Stimulated activated effector memory CD8-positive, alpha-beta T cell treated with anti-CD3 and anti-CD28 coated beads, Interleukin-12 subunit alpha, Interleukin-12 subunit beta, amount 100 ng/mL, for 72 hours (primary cell): ENCODE data around the gene RHOF.
"Not testable (repeated sequence)": the region's sequence is repeated elsewhere in the genome, so short reads cannot be mapped to it uniquely, and the experiment has no call there.

Experiments used
- ATAC-seq: fragments of 150-1000 bp; cut with Tn5 transposase; 2 replicates; pipeline ENCODE4 v1.10.0; 2021
- DNase-seq, 2 donors: peaks; one replicate each; pipeline ENCODE4 v3.0.0; 2021 to 2022; ENCODE audit warnings: low spot score in 2 of 2
- H3K27ac Mint-ChIP-seq: one replicate; pipeline ENCODE4 v1.8.0; 2022; ENCODE audit warnings: mild to moderate bottlenecking, mixed read lengths
- H3K36me3 Mint-ChIP-seq: one replicate; pipeline ENCODE4 v1.8.0; 2022; ENCODE audit warnings: mild to moderate bottlenecking, mixed read lengths
- H3K4me1 Mint-ChIP-seq: one replicate; pipeline ENCODE4 v1.8.0; 2022; ENCODE audit warnings: mixed read lengths
- H3K4me3 Mint-ChIP-seq: one replicate; pipeline ENCODE4 v1.8.0; 2022; ENCODE audit warnings: mild to moderate bottlenecking, mixed read lengths
- H3K9me3 Mint-ChIP-seq: one replicate; pipeline ENCODE4 v1.8.0; 2022; ENCODE audit warnings: mixed read lengths

RHOF gene

GRCh38 chr12:121765573-121765972 lies 27.9 kb downstream of the RHOF start:
- no peak overlapping the region for H3K27ac Mint-ChIP-seq
- DNase-seq: no peak
- H3K4me3 Mint-ChIP-seq: no peak overlapping the region
- H3K9me3 Mint-ChIP-seq: no peaks in the 10 kb centered on the region
- no peaks in the 10 kb centered on the region for H3K36me3 Mint-ChIP-seq
- peaks cover 4% of the 10 kb centered on the region for H3K4me1 Mint-ChIP-seq
- no peak for ATAC-seq

- Mint-ChIP-seq H3K4me1 (peaks cover 4% of the 10 kb centered on the region), H3K4me3 (no peak overlapping the region)
Measured at GRCh38 chr12:121764808-121765207, 28.7 kb downstream of the RHOF start.

GRCh38 chr12:121762269-121762668 lies 31.2 kb downstream of the RHOF start:
- Mint-ChIP-seq H3K4me1 (peaks cover 4% of the 10 kb centered on the region), H3K27ac (peak overlapping the region; percentile 86), H3K9me3 (no peaks in the 10 kb centered on the region), H3K4me3 (no peak overlapping the region), H3K36me3 (no peaks in the 10 kb centered on the region)
- ATAC-seq (no peak), DNase-seq (no peak)

More at GRCh38 chr12:121764808-121765207, 28.7 kb downstream of the RHOF start:
- ATAC-seq: no peak
- H3K36me3 Mint-ChIP-seq: no peaks in the 10 kb centered on the region
- no peak overlapping the region for H3K27ac Mint-ChIP-seq
- H3K9me3 Mint-ChIP-seq: no peaks in the 10 kb centered on the region
- DNase-seq: no peak

DNA sequence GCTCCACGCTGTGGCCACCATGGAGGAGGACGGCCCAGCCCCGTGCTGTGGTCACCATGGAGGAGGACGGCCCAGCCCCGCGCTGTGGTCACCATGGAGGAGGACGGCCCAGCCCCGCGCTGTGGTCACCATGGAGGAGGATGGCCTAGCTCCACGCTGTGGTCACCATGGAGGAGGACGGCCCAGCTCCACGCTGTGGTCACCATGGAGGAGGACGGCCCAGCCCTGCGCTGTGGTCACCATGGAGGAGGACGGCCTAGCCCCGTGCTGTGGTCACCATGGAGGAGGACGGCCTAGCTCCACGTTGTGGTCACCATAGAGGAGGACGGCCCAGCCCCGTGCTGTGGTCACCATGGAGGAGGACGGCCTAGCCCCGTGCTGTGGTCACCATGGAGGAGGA lies 35.0 kb downstream of the RHOF start:
- not testable (repeated sequence) for H3K9me3 Mint-ChIP-seq, DNase-seq, H3K36me3 Mint-ChIP-seq, H3K4me3 Mint-ChIP-seq, ATAC-seq, H3K27ac Mint-ChIP-seq
- H3K4me1 Mint-ChIP-seq: peaks cover 10% of the 10 kb centered on the region

DNA sequence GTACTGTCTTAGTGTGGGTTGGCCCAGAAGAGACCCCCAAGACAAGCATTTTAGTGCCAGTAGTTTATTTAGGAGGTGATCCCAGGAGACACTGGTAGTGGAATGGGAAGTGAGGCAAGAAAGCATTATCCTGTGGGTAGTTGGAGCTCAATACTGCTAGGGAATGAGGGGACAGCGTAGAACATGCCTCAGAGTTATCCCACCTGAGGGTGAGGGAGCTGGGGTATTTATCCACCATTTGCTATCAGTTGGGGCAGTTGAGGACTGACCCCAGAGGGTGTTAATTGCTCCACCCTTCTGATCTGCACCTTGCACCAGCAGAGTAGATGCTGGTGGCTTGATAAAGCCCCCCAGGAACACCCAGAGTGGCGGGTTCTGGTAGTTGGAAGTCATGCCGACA lies 37.9 kb downstream of the RHOF start:
- Mint-ChIP-seq H3K4me3 (no peak overlapping the region), H3K36me3 (no peaks in the 10 kb centered on the region), H3K9me3 (no peaks in the 10 kb centered on the region), H3K4me1 (peaks cover 6% of the 10 kb centered on the region), H3K27ac (peak overlapping the region; percentile 15)
- DNase-seq (no peak), ATAC-seq (no peak)

GRCh38 chr12:121754836-121755235 lies 38.7 kb downstream of the RHOF start:
- DNase-seq (no peak), ATAC-seq (no peak)
- peak overlapping the region; percentile 15 for H3K27ac Mint-ChIP-seq
- no peaks in the 10 kb centered on the region for H3K36me3 Mint-ChIP-seq
- no peak overlapping the region for H3K4me3 Mint-ChIP-seq
- H3K4me1 Mint-ChIP-seq: peaks cover 6% of the 10 kb centered on the region
- H3K9me3 Mint-ChIP-seq: no peaks in the 10 kb centered on the region

- Mint-ChIP-seq H3K36me3 (peaks cover 8% of the 10 kb centered on the region), H3K9me3 (no peaks in the 10 kb centered on the region), H3K4me1 (peaks cover 6% of the 10 kb centered on the region), H3K4me3 (no peak overlapping the region), H3K27ac (peak overlapping the region; percentile 32)
- DNase-seq: no peak
- no peak for ATAC-seq
Measured at GRCh38 chr12:121753844-121754264, 39.6 kb downstream of the RHOF start.

DNA sequence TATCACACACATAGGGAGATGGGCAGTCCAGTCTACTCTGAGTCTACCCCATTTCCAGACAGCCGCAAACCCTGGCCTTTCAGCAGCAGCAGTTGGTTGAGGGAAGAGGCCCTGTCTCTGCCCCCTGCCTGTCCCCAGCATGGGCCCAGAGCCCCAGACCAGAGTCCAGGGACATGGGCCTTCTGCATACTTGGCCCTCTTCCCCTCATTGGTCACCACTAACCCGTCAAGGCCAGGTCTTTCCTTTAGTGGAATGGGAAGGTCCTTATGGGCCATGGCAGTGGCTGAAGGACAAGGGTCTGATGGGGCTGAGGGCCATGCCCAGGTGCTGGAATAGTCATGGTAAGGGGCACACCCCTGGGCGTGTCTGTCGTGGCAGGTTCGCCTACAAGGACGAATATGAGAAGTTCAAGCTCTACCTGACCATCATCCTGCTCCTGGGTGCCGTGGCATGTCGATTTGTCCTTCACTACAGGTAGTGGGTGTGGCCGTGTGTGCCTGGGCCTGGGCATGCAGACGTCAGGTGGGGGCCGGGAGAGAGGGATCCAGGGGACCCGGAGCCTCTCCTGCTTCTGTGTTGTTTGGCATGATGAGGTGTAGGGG lies 41.6 kb downstream of the RHOF start:
- ATAC-seq: no peak

DNA sequence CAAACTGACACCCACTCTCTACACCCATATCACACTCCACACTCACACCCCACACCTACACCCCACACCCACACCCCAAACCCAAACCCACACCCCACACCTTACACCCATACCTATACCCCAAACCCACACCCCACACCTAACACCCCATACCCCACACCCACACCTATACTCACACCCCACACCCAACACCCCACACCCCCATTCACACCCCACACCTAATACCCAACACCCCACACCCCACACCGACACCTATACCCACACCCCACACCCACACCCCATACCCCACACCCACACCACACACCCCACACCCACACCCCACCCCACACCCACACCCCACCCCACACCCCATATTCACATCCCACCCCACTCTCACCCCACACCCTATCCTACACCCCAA lies 42.5 kb downstream of the RHOF start:
- Mint-ChIP-seq H3K4me1 (no peaks in the 10 kb centered on the region), H3K4me3 (no peak overlapping the region), H3K36me3 (peaks cover 8% of the 10 kb centered on the region), H3K9me3 (no peaks in the 10 kb centered on the region), H3K27ac (no peak overlapping the region)
- ATAC-seq (no peak), DNase-seq (no peak)

More for the DNA sequence above, 41.6 kb downstream of the RHOF start:
- Mint-ChIP-seq H3K9me3 (no peaks in the 10 kb centered on the region), H3K36me3 (peaks cover 8% of the 10 kb centered on the region), H3K4me1 (peaks cover 5% of the 10 kb centered on the region), H3K4me3 (no peak overlapping the region), H3K27ac (peak overlapping the region; percentile 74)
- DNase-seq: no peak

DNA sequence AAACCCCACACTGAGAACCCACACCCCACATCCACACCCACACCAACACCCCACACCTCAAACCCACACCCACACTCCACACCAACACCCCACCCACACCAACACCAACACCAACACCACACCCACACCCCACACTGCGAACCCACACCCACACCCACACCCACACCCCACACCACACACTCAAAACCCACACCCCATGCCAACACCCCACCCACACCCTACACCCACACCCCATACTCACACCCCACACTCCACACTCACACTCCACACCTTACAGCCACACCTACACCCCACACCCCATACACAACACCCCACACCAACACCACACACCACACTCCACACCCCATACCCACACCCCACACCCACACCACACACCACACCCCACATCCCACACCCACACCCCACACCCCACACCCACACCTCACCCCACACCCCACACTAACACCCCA lies 43.0 kb downstream of the RHOF start:
- DNase-seq (no peak), ATAC-seq (peak; percentile 17)
- H3K4me1 Mint-ChIP-seq: no peaks in the 10 kb centered on the region
- no peak overlapping the region for H3K27ac Mint-ChIP-seq
- H3K36me3 Mint-ChIP-seq: peaks cover 8% of the 10 kb centered on the region
- H3K9me3 Mint-ChIP-seq: no peaks in the 10 kb centered on the region
- no peak overlapping the region for H3K4me3 Mint-ChIP-seq

DNA sequence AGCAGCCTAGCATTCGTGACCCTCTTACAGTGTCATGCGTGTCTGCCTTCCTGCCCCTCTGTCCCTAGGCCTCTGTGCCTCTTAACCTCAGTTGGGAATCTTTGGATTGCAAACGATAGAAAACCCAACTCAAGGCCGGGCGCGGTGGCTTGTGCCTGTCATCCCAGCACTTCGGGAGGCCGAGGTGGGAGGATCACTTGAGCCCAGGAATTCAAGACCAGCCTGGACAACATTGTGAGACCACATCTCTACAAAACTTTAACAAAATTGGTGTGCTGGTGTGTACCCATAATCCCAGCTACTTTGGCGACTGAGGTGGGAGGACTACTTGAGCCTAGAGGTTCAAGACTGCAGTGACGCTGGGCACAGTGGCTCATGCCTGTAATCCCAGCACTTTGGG lies 44.2 kb downstream of the RHOF start:
- ATAC-seq: no peak
- H3K27ac Mint-ChIP-seq: no peak overlapping the region
- H3K4me1 Mint-ChIP-seq: no peaks in the 10 kb centered on the region
- no peaks in the 10 kb centered on the region for H3K9me3 Mint-ChIP-seq
- no peak overlapping the region for H3K4me3 Mint-ChIP-seq
- H3K36me3 Mint-ChIP-seq: peaks cover 8% of the 10 kb centered on the region
- no peak for DNase-seq

GRCh38 chr12:121748571-121749265 lies 44.8 kb downstream of the RHOF start:
- ATAC-seq (peak; percentile 85), DNase-seq (no peak)
- Mint-ChIP-seq H3K4me1 (no peaks in the 10 kb centered on the region), H3K4me3 (no peak overlapping the region), H3K36me3 (peaks cover 8% of the 10 kb centered on the region), H3K27ac (peak overlapping the region; percentile 40), H3K9me3 (no peaks in the 10 kb centered on the region)

- DNase-seq (no peak), ATAC-seq (no peak)
- H3K4me3 Mint-ChIP-seq: no peak overlapping the region
- H3K9me3 Mint-ChIP-seq: no peaks in the 10 kb centered on the region
- H3K36me3 Mint-ChIP-seq: peaks cover 8% of the 10 kb centered on the region
- no peaks in the 10 kb centered on the region for H3K4me1 Mint-ChIP-seq
- peak overlapping the region; percentile 40 for H3K27ac Mint-ChIP-seq
Measured at GRCh38 chr12:121748218-121748570, 45.3 kb downstream of the RHOF start.

DNA sequence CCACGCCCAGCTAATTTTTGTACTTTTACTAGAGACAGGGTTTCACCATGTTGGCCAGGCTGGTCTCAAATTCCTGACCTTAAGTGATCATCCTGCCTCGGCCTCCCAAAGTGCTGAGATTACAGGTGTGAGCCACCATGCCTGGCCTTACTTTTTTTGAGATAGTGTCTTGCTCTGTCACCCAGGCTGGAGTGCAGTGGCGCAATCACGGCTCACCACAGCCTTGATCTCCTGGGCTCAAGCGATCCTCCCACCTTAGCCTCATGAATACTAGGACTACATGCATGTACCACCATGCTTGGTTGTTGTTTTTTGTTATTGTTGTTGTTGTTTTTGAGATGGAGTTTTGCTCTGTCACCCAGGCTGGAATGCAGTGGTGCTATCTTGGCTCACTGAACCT lies 47.9 kb downstream of the RHOF start:
- H3K27ac Mint-ChIP-seq, ATAC-seq, H3K4me1 Mint-ChIP-seq: not testable (repeated sequence)

GRCh38 chr12:121741743-121742142 lies 51.7 kb downstream of the RHOF start:
- H3K36me3 Mint-ChIP-seq: no peaks in the 10 kb centered on the region
- H3K4me1 Mint-ChIP-seq: no peaks in the 10 kb centered on the region
- H3K4me3 Mint-ChIP-seq: no peak overlapping the region
- no peak overlapping the region for H3K27ac Mint-ChIP-seq
- H3K9me3 Mint-ChIP-seq: no peaks in the 10 kb centered on the region
- ATAC-seq (no peak), DNase-seq (no peak)

More for the DNA sequence above, 47.9 kb downstream of the RHOF start:
- not testable (repeated sequence) for DNase-seq, H3K4me3 Mint-ChIP-seq, H3K9me3 Mint-ChIP-seq, H3K36me3 Mint-ChIP-seq

- Mint-ChIP-seq H3K4me1 (no peaks in the 10 kb centered on the region), H3K27ac (no peak overlapping the region), H3K9me3 (no peaks in the 10 kb centered on the region)
Measured at GRCh38 chr12:121740847-121741246, 52.6 kb downstream of the RHOF start.

More at GRCh38 chr12:121740847-121741246, 52.6 kb downstream of the RHOF start:
- ATAC-seq (no peak), DNase-seq (no peak)
- H3K4me3 Mint-ChIP-seq: no peak overlapping the region
- H3K36me3 Mint-ChIP-seq: no peaks in the 10 kb centered on the region
